Activated CD4-positive, CD25-positive, alpha-beta regulatory T cell treated with anti-CD3 and anti-CD28 coated beads, Interleukin-2, amount 50 U/mL, for 72 hours (primary cell): ENCODE results near the gene CDH23.

ENCODE experiments used
- DNase-seq: peaks from one replicate; pipeline ENCODE4 v3.0.0; 2021

The CDH23 gene

DNA sequence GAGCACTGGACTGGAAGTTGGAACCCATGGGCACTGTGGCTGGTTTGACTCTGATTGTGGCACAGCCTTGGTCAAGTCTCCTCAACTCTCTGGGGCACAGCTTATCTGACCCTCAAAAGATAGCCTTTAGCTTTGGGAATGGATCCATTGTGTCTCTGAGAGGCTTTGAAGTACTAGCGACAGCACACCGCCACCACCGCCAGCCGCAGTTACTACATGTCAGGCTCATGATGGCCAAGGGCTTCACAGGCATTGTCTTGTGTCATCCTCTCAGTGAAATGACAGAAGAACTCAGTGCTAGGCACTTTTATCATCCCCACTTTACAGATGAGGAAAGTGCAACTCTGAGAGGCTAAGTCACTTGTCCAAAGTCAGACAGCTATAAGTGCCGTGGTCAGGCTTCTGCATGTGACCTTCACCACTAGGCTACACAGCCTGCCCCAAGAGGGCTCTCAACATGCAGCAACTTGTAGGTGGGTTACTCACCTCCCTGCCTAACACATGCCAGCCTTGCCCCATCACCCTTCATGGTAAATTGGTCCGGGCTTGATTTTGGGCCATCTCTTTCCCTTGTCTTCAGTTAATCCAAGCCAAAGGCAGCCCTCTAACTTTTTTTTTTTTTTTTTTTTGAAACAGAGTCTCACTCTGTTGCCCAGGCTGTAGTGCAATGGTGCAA, 278.7 kb downstream of the CDH23 start:
- no peak for DNase-seq

GRCh38 chr10:71677261-71677660, 280.5 kb downstream of the CDH23 start:
- no peak for DNase-seq

DNA sequence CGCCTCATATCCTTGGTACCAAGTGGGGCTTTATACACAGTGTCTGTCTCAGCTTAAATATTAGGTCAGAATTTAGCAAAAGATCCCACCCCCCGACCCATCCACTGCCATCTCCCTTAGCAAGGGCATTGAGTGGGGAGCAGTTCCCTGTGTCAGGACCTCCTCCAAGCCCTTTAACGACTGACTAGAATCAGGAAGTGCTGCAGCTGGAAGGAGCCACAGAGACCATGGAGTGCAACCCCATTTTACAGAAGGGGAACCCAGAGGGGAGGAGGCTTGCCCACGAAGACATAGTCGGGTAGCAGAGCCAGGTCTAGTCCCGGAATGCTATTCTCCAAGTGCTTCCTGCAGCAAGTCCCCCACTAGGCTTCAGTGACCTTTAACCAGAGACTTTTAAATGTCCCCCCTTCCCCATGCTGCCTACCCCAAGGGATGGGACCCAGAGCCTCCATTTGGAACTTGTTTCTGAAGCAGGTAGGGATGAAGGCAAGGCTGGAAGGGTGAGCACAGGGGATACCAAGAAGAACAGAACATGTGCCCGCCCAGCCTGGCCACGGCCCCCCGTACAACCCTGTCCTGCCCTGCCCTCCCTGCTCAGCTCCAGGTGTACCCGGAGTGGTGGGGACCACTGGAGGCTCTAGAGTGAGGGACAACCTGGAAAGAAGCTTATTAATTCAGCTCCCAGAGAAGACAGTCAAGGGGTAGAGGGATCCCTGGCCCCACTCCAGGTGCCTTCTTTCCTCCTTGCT, 281.5 kb downstream of the CDH23 start:
- no peak for DNase-seq

- no peak for DNase-seq
Observed at GRCh38 chr10:71679425-71679824, 282.7 kb downstream of the CDH23 start.

DNA sequence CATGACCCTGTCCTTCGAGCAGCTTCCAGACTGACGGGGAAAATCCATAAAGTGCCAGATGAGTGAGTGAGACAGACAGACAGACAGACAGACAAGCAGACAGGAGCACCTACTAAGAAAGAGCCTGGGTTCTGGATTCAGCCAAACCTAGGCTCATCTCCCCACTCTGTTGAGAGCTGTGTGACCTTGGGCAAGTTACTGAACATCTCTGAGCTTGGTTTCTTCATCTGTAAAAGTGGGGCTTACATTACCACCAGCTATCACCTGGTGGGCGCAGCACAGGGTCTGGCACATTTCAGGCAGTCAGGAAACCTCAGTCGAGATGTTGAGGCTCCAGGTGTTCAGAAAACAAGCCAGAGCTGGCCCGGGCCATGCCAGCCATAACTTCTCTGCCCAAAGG, 285.3 kb downstream of the CDH23 start:
- DNase-seq, result no peak

GRCh38 chr10:71683301-71683700, 286.6 kb downstream of the CDH23 start:
- no peak for DNase-seq

DNA sequence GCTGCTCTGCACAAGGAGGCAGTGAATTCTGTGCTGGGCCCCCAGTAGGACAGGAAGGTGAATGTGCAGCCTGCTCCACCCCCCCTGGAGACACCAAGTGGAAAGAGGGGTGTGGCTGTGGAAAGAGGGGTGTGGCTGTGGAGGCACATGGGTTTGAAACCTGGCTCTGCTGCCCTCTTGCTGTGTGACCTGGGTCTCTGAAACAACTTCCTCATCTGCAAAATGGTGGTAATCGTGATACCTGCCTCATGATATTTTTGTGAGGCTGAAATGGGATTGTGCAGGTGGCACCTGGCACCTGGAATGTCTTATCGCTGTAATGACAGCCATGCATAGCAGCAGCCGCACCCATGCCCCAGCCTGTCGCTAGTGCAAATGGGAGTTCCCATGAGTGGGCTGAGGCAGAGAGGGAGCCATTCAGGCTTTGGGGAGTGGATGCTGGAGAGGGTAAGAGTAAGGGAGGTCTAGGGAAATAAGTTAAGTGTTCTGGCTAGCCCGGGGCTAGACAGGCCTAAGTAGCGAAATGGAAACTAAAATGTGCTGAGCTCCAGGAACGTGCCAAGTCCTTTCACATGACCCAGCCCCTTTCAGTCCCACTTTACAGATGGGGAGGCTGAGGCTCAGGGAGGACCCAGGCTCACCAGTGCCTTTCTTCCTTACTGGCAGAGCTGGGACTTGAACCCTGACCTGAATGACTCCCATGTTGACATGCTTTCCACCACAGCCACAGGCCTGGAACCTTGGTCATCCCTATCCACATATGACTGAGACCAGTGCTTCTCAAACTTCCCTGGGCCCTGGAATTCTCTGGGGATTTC, 287.8 kb downstream of the CDH23 start:
- DNase-seq, result no peak

GRCh38 chr10:71685554-71686232, 289.0 kb downstream of the CDH23 start:
- DNase-seq, result no peak

GRCh38 chr10:71687077-71687476, 290.4 kb downstream of the CDH23 start:
- DNase-seq, result no peak

- no peak for DNase-seq
Observed at GRCh38 chr10:71687480-71687879, 290.8 kb downstream of the CDH23 start.

DNA sequence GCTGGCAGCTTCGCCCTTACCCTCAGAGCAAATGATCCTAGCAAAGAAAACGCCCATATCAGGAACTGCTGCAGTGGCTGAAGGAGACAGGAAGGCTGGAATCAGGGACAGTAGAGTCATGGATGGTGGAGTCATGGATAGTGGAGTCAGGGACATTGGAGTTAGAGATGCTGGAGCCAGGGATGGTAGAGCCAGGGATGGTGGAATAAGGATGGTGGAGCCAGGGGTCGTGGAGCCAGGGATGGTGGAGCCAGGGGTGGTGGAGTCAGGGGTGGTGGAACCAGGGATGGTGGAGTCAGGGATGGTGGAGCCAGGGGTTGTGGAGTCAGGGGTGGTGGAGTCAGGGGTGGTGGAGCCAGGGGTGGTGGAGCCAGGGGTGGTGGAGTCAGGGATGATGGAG, 291.5 kb downstream of the CDH23 start:
- DNase-seq, result no peak

DNA sequence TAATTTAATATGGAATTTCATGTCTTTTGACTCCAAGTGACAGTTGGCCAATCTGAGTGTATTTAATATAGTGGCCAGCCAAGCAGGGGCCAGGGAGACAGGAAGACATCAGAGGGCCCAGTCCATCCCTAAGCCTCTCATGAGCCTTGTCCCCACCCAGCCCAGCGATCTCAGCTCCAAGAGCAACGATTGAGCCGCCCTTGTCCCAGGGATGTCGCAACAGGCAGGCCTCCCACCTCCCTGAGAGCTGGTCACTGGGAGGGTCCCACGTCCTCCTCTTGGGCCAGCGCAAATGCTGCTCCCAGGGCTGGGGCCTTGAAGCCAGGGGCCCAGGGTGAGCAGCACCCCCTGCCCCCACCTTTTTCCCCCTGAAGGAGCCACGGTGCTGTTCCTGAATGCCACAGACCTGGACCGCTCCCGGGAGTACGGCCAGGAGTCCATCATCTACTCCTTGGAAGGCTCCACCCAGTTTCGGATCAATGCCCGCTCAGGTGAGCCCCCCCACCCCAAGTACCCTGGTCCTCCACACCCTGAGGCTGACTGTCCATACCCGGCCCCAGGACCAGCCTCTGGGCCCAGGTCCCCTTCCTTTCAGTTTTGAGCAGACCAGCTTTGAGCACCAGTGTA, 293.5 kb downstream of the CDH23 start:
- no peak for DNase-seq

- no peak for DNase-seq
Observed at GRCh38 chr10:71691405-71691804, 294.7 kb downstream of the CDH23 start.

DNA sequence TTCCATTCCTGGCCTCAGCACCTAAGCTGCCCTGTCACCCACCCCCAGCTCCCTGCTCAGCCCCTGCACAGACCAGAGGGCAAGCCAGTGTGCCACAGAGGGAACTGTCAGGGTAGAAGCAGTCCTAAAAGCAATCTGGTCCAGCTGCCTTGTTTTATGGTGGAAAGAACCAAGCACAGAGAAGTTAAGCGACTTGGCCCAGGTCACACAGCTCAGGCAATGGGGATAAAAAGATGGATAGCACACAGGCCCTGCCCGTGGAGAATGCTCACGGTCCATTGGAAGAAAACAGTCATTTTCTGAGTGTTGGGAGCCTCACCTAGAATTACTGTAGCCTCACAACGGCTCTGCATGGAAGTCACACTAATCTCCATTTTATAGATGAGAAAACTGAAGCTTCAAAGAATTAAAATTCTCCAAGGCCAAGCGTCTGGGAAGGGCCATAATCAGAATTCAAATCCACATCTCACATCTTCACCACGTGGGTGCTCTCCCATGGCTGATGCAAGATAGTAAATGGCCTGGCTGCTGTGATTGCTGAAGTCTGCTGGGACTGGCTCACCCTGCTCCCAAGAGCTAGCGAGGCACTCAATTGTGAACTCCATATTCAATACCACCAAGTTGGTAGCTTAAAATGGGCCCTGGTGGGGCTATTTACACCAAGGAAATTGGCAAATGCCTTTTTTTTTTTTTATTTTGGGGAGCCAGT, 296.0 kb downstream of the CDH23 start:
- no peak for DNase-seq

DNA sequence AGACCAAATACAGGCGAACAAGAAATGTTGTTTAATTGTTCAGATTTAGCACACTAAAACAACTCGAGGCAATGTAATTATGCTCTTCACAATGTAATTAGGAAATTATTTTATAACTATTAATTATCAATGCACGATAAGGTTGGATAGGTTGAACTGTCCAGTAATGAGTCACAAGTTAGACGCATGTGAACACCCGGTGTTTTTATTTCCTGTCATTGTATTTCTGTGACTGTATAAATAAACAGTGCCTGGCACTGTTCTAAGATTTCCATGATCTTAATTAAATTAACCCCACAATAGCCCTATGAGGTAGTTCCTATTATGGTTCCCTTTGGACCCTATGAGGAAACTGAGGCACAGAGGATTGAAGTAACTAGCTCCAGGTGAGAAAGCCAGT, 296.7 kb downstream of the CDH23 start:
- no peak for DNase-seq

- DNase-seq, result no peak
Observed at GRCh38 chr10:71694039-71694501, 297.4 kb downstream of the CDH23 start.

DNA sequence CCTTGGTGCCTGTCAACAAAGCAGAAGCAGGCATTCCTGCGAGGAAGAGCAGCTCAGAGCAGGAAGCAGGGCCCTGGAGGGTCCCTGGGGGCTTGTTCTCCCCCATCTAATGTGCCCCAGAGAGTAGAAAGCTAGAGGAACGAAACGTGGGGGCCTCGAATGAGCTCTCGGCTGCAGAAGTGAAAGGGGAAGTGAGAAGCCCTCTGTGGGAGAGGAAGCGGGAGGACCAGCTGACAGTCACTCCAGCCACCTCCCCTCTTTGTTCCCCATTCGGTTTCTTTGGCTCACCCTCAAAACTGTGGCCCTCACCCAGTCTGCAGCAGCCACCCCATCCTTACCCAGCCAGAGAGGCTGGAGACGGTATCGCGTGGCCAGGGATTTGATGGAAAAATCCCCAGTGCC, 297.8 kb downstream of the CDH23 start:
- no peak for DNase-seq

DNA sequence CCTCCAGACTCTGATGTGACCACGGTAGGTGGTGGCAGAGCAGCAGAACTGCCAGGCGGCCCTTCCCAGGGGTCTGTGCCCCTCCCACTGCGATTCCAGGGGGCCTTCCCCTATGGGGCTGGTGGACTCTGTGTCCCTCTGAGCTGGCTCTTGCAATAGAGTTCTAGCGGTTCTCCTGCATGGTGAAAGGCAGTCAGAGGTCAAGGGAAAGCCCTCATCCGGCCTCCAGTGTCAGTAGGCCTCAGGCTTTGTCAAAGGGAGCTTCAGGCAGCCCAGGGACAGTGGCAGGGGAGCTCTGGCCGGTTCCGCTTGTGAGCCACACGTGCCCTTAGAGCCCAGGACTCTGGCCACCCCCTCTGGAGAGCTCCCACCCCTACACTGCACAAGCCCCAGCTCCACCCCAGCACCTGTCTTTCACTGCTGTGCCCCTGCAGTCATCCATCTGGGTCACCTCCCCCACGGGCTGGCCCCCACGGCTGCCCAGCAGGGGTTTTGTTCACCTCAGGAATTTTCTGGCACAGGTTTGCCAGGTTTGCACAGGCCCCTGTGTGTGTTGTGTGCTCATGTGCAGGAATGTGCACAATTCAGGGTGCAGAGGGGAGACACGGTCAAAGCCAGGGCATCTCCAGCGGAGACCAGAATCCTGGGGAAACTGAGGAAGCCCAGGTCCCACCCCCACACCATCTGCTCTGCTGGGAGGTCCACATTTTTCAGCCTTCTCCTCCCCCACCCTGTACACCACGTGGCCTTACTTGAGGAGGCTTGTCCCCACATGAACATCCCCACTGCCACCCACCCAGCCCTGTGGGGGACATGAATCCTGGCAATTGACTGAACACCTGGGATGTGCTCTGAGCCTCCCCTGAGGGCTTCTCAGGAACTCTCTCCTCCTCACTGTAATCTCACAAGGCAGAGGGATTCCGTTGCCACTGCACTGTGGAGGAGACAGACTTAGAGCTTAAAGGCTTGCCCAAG, 299.1 kb downstream of the CDH23 start:
- no peak for DNase-seq

DNA sequence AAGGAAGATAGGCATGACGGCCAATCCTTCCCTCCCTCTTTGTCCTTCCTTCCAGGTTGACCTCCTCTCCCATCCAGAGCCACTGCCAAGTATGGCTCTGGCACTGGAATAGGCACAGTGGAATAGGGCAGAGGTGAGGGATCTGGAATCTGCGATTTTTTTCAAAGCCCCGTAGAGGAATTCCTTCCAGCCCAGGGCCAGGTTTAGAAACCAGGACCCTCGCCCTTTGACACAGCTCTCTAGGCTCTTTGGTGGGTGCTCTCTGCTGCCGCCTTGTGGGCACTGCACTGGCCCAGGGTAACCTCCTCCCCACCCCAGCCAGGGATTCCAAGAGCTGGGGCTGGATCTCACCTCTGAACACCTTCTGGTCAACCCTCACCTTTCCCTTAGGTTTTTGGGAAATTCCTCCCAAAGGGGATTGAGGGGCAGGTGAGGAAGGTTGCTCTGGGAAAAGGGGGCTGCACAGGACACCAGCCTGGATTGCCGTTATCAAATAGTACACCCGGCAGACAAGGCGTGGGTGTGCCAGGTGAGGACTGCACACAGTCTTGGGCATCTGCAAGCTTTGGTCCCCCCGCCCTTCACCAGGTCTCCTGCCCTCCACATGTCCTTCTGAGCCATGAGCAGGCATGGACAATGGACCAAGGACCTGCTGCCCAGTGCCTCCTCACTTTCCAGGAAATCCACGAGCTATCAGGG, 300.1 kb downstream of the CDH23 start:
- peak; percentile 73 for DNase-seq
